Spinal cord (tissue), 10 donors: ENCODE data around the gene TPSD1. TPM values are rescaled to one million over a fixed set of nuclear protein-coding genes. Genes with fewer than 3 reads are reported as not detected.
"Not testable (repeated sequence)": the region's sequence is repeated elsewhere in the genome, so short reads cannot be mapped to it uniquely, and the experiment has no call there.

ENCODE experiments used
- DNase-seq, 6 donors: peaks; one replicate each; pipeline versions ENCODE4 v3.0.0 to v3.0.0-alpha.2; 2013 to 2015; ENCODE audit warnings: low spot score in 6 of 6, low read depth in 4 of 6
- H3K27ac ChIP-seq: one replicate; pipeline ENCODE4 v1.5.1; 2013; ENCODE audit warnings: low read depth, low read length, control low read depth
- H3K27me3 ChIP-seq: one replicate; pipeline ENCODE4 v1.6.1; 2013; ENCODE audit warnings: low read length; ENCODE audit not compliant: control insufficient read depth, insufficient read depth
- H3K36me3 ChIP-seq: one replicate; pipeline ENCODE4 v1.6.1; 2013; ENCODE audit warnings: low read length; ENCODE audit not compliant: control insufficient read depth, insufficient read depth
- H3K4me1 ChIP-seq: one replicate; pipeline ENCODE4 v1.6.1; 2013; ENCODE audit warnings: low read length; ENCODE audit not compliant: control insufficient read depth, insufficient read depth
- H3K4me3 ChIP-seq: one replicate; pipeline ENCODE4 v1.5.1; 2013; ENCODE audit warnings: low read depth, low read length, control low read depth
- H3K9me3 ChIP-seq: one replicate; pipeline ENCODE4 v1.6.1; 2013; ENCODE audit warnings: low read length; ENCODE audit not compliant: control insufficient read depth, insufficient read depth
- WGBS: methylation state at CpG from one replicate; pipeline ENCODE4 v1.1.5; 2013; ENCODE audit warnings: missing lambda C conversion rate; ENCODE audit not compliant: insufficient coverage; 5-methylcytosine and 5-hydroxymethylcytosine counted together
- polyA plus RNA-seq, 2 donors: library from polyadenylated mRNA; unstranded; fragments of 120-200 nt; gene quantifications; one replicate each; pipeline ENCODE4 v1.2.1, GENCODE V29; 2013; ENCODE audit not compliant: insufficient read length in 2 of 2
- total RNA-seq, 2 donors: library from RNA; depleted of rRNA in 1 of 2; stranded (reverse); fragments of 120-200 nt in 1 of 2; fragments of >200 nt in 1 of 2; gene quantifications; one replicate each; pipeline versions ENCODE4 v1.2.3 to v1.2.4, GENCODE V29; 2013 to 2014
- donor health status: healthy.

TPSD1 gene
- total and polyA plus RNA-seq, 4 donors: not detected

DNA sequence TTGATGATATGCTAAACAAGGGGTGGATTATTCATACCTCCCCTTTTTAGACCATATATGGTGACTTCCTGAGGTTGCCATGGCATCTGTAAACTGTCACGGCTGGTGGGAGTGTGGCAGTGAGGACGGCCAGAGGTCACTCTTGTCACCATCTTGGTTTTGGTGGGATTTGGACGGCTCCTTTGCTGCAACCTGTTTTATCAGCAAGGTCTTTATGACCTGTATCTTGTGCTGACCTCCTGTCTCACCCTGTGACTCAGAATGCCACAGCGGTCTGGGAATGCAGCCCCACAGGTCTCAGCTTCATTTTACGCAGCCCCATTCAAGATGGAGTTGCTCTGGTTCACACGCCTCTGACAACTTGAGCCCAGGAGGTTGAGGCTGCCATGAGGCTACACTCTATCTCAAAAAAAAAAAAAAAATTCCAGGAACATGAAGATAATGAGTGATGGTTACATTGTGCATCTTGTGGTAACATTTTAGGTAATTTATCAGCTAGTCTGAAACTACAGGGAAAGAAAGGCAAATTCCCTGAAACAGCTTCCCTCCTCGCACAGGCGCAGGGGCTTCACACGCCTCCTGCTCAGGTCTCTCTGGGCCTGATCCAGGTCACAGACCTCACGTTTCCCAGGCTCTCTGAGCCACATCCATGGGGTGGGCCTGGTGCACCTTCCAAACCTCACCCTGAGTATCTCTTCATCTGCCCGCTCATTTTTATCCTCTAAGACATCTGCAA is 38.2 kb downstream of the TPSD1 start:
- DNase-seq: no peak
- Histone ChIP-seq H3K27me3 (peaks cover 35% of the 10 kb centered on the region), H3K36me3 (no peaks in the 10 kb centered on the region), H3K27ac (no peak overlapping the region), H3K9me3 (no peaks in the 10 kb centered on the region), H3K4me3 (no peak overlapping the region), H3K4me1 (peaks cover 16% of the 10 kb centered on the region)
- 70% methylated on average over 9 of the region's 11 CpGs for WGBS

DNA sequence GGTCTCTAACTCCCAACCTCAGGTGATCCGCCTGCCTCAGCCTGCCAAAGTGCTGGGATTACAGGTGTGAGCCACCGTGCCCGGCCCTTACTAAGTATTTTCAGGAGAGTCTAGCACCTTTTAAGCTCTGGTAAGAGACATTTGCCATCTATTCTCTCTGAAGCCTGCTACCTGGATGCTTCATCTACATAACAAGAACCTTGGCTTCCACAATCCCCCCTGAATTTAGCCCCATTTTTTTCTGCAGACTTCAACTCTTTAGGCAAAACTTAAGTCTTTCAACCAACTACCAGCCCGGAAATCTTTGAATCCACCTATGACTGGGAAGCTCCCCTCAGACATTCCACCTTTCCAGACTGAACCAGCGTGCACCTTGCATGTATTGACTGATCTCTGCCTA is 39.6 kb downstream of the TPSD1 start:
- no peaks in the 10 kb centered on the region for H3K36me3 ChIP-seq
- H3K4me3 ChIP-seq: no peak overlapping the region
- no peaks in the 10 kb centered on the region for H3K9me3 ChIP-seq
- H3K27me3 ChIP-seq: peaks cover 34% of the 10 kb centered on the region
- no peak for DNase-seq
- H3K27ac ChIP-seq: no peak overlapping the region
- WGBS: 36% methylated on average over 5 of the region's 5 CpGs
- peaks cover 6% of the 10 kb centered on the region for H3K4me1 ChIP-seq

DNA sequence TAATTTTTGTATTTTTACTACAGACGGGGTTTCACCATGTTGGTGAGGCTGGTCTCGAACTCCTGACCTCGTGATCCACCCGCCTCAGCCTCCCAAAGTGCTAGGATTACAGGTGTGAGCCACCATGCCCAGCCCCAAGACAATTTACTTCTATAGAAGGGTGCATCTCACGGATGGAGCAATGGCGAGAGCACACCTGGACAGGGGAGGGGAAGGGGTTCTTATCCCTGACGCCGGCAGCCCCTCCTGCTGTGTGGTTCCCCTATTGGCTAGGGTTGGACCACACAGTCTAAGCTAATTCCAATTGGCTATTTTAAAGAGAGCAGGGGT is 40.8 kb downstream of the TPSD1 start:
- not testable (repeated sequence) for H3K27ac ChIP-seq, H3K36me3 ChIP-seq, H3K9me3 ChIP-seq, H3K4me3 ChIP-seq, DNase-seq
- H3K27me3 ChIP-seq: peaks cover 35% of the 10 kb centered on the region
- H3K4me1 ChIP-seq: peaks cover 12% of the 10 kb centered on the region
- WGBS: 66% methylated on average over 4 of the region's 8 CpGs

DNA sequence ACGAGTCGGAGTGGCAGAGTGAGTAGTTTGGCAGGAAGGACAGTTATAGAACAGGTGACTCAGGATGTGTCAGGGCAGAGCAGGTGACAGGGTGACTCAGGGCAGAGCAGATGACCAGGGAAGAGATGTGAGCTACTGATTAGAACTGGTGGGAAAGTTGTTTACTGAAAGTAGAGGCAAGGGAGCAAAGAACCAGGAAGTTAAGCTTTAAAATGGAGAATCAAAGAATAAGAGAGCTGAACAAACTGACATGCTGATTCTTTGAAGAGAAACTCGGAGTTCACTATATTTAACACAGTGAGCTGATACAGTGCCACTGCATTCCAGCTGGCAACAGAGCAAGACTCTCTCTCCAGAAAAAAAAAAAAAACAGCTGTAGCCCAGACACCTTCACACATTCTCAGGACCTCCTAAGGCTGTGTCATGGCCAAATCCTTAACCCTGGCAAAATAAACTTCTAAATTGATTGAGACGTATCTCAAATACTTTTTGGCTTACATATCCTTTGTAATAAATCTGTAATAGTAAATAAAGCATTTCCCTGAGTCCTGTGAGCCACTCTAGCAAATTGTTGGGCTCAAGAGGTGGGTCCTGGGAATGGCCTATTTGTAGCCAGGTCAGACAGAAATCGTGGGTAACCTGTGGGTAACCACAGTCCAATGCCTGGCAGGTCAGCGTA is 41.3 kb downstream of the TPSD1 start:
- no peak overlapping the region for H3K27ac ChIP-seq
- 53% methylated on average over 5 of the region's 6 CpGs for WGBS
- H3K4me3 ChIP-seq: no peak overlapping the region
- H3K9me3 ChIP-seq: no peaks in the 10 kb centered on the region
- DNase-seq: no peak
- peaks cover 12% of the 10 kb centered on the region for H3K4me1 ChIP-seq
- H3K36me3 ChIP-seq: no peaks in the 10 kb centered on the region
- H3K27me3 ChIP-seq: peaks cover 34% of the 10 kb centered on the region

DNA sequence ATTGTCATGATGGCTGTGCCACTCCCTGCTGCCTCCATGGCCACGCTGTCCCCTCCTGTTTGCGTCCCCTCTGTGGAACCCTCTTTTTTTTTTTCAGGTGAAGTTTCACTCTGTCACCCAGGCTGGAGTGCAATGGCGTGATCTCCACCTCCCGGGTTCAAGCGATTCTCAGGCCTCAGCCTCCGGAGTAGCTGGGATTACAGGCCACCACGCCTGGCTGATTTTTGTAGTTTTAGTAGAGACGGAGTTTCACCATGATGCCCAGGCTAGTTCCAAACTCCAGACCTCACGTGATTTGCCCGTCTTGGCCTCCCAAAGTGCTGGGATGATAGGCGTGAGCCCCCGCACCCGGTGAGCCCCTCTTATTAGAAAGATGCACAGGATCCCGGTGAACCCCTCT is 42.5 kb downstream of the TPSD1 start:
- Histone ChIP-seq H3K27ac (no peak overlapping the region), H3K4me1 (peaks cover 12% of the 10 kb centered on the region), H3K4me3 (no peak overlapping the region), H3K36me3 (no peaks in the 10 kb centered on the region), H3K27me3 (peaks cover 32% of the 10 kb centered on the region), H3K9me3 (no peaks in the 10 kb centered on the region)
- no peak for DNase-seq
- WGBS: 88% methylated on average over 13 of the region's 14 CpGs

DNA sequence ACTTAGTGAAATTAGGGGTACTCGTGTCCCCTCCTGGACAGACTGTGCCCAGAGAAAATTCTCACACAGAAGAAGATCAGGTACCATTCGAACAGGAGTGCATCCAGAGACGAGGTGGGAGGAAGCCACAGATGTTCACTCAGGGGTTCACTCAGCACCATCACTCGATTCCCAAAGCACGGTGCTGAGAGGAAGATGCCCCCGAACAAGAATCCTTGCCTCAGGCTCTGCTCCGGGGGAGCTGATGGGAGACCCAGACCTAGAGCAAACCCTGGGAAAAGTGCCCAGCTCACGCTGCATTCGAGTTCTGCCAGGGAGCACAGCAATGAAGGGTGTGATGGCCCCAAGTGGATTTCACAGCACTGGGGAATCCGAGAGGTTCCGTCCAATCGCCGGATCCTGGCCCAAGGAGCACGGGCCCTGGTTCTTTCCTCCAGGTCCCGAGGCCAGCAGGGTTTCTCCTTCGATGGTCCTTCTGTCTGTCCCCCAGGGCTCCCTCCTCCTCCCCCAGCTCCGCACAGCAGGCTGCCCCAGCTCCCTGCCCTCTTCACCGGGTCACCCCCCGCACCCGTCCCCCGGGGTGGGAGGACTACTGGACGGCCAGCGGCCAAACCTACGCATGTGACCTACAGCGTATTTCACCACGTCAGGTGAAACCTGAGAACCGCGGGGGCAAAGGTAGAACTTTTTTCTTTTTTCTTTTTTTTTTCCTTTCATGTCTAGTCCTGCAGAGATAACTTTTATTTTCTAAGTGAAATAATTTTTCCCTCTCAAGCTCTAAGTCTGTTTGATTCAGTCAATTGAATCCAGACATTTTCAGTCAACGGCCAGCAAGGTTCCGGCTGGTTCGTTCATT is 43.4 kb downstream of the TPSD1 start:
- Histone ChIP-seq H3K27me3 (peaks cover 32% of the 10 kb centered on the region), H3K27ac (no peak overlapping the region), H3K4me1 (peaks cover 12% of the 10 kb centered on the region), H3K9me3 (no peaks in the 10 kb centered on the region), H3K4me3 (no peak overlapping the region), H3K36me3 (no peaks in the 10 kb centered on the region)
- 80% methylated on average over 27 of the region's 31 CpGs for WGBS
- DNase-seq: no peak

DNA sequence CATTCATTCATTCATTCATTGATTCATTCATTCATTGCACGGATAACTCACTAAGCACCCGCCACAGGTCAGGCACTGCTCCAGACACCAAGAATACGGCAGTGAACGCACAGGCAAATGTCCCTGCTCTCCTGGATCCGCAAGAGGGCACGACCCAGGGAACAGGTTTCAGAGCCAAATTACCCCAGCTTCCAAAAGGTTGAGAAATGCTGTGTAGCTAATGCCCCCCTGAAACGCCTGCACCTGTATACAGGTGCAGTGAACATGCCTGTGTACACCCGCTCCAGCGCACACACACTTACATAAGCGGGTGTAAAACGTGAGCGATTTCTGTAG is 44.0 kb downstream of the TPSD1 start:
- 59% methylated on average over 6 of the region's 12 CpGs for WGBS
- no peaks in the 10 kb centered on the region for H3K36me3 ChIP-seq
- H3K27me3 ChIP-seq: peaks cover 32% of the 10 kb centered on the region
- peaks cover 12% of the 10 kb centered on the region for H3K4me1 ChIP-seq
- H3K27ac ChIP-seq: no peak overlapping the region
- DNase-seq: no peak
- no peak overlapping the region for H3K4me3 ChIP-seq
- H3K9me3 ChIP-seq: no peaks in the 10 kb centered on the region

DNA sequence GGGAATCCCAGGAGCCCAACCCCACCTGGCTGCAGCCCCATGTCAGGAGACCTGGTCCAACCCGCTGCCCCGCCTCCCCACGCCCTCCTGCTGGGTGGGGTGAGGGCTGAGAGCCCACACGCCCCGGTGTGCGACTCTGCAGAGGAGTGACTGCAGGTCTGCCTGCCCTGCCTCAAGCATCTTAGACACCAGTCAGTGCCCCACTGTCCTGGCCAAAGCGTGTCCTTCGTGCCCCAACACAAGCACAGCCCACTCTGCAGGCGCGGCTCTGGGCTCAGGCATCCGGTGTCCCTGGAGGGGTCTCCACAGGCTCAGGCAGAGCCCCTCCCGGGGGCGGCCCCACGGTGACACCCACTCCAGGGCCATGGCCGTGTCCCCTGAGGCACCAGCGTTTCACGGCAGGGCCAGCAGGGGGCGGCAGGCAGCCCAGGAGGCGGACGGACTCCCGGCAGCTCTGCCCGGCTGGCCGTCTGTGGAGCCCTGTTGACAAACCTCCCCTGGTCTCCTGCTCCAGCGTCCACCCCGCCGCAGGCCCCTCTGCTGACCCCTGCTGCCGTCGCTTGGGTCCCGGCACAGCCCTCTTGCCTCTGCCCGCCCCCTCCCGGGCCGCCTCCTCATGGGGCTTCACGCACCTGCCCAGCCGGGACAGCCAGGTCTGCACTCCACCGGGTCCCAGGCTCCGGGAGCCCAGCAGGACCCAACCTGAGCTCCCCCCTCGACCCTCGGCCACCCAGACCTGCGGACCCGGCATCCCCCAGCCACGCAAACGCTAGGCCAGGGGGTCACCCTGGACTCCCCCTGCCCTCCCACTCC is 45.0 kb downstream of the TPSD1 start:
- peaks cover 12% of the 10 kb centered on the region for H3K4me1 ChIP-seq
- WGBS: 8% methylated on average over 42 of the region's 42 CpGs
- DNase-seq: peak in 2 of 6 donors; percentile 18 to 42
- no peaks in the 10 kb centered on the region for H3K9me3 ChIP-seq
- peaks cover 2% of the 10 kb centered on the region for H3K36me3 ChIP-seq
- peaks cover 32% of the 10 kb centered on the region for H3K27me3 ChIP-seq
- no peak overlapping the region for H3K4me3 ChIP-seq
- no peak overlapping the region for H3K27ac ChIP-seq

DNA sequence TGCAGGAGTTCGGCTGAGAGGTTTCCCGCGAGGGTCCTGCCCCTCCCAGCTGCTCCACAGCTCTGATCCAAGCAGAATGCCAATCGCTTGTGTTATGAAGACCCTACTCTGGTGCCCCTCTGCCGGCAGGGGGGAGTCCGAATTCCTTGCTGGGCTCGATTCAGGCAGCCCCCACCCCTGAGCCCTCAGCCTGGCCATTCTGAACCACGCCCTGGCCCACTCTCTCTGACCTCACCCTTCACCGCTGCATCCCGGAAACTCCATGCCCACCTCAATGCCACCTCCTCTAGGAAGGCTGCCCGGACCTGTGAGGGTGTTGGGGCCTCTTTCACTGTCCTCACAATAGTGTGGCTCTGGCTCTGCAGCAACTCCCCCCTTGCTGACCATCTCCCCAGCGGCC is 45.7 kb downstream of the TPSD1 start:
- Histone ChIP-seq H3K27ac (no peak overlapping the region), H3K4me1 (peaks cover 12% of the 10 kb centered on the region), H3K9me3 (no peaks in the 10 kb centered on the region), H3K27me3 (peaks cover 32% of the 10 kb centered on the region), H3K36me3 (peaks cover 3% of the 10 kb centered on the region), H3K4me3 (no peak overlapping the region)
- no peak for DNase-seq
- WGBS: 71% methylated on average over 8 of the region's 12 CpGs
